K562 (cell line): ENCODE results near the gene SLCO3A1. TPM values are rescaled to one million over a fixed set of nuclear protein-coding genes. Genes with fewer than 3 reads are reported as not detected.

Source experiments
- ATAC-seq: fragments of 200-7000 bp; cut with Tn5 transposase; 3 replicates; pipeline ENCODE4 v1.9.1; 2020; ENCODE audit warnings: moderate library complexity
- BruUV-seq: library from RNA; stranded (reverse); fragments of 400-500 nt; replicated peaks from 2 replicates; lab custom pipeline; 2021; lab: Mats Ljungman, UMichigan
- CTCF ChIA-PET: fragments of 300-600 bp; formaldehyde crosslinking; extraction: SDS; loops from one replicate; lab custom pipeline; 2021; ENCODE audit warnings: low intra/inter-chr PET ratio; lab: Yijun Ruan, JAX
- POLR2A ChIA-PET: fragments of 300-600, 350-650 bp; sonication (Branson Sonifier 250); formaldehyde crosslinking; extraction: SDS; loops from one replicate; lab custom pipeline; 2021; ENCODE audit warnings: antibody characterized with exemption, inconsistent platforms; lab: Yijun Ruan, JAX
- DNase-seq, 4 experiments: peaks; one replicate each; pipeline versions ENCODE4 v3.0.0 to v3.0.0-alpha.2; 2011 to 2018; ENCODE audit warnings: low spot score in 3 of 4, mixed read lengths in 3 of 4; ENCODE audit errors: extremely low read depth in 1 of 4
- FAIRE-seq: peaks from 2 replicates; lab custom pipeline; 2011; peaks lifted over from hg19 to GRCh38; lab: Jason Lieb, UNC
- H2AFZ ChIP-seq: 2 replicates; pipeline ENCODE4 v1.6.0; 2011; ENCODE audit warnings: low read depth, low read length, control low read depth, inconsistent platforms
- H3K27ac ChIP-seq: fragments of 200-600 bp; 3 replicates; pipeline ENCODE4 v1.8.0; 2011; ENCODE audit warnings: low read depth, mild to moderate bottlenecking, control low read depth, inconsistent platforms, low read length, moderate library complexity, mixed read lengths; ENCODE audit errors: extremely low read depth
- H3K27me3 ChIP-seq, 2 experiments: fragments of 300-600 bp in 1 of 2; 2 replicates in 1 of 2; 3 replicates in 1 of 2; pipeline versions ENCODE4 v1.6.0 to v1.8.0; 2011; ENCODE audit warnings: inconsistent platforms in 2 of 2, low read length in 2 of 2, mild to moderate bottlenecking in 1 of 2, mixed read lengths in 1 of 2, moderate library complexity in 1 of 2; ENCODE audit not compliant: control insufficient read depth in 2 of 2, insufficient read depth in 2 of 2
- H3K36me3 ChIP-seq: fragments of 300-600 bp; 3 replicates; pipeline ENCODE4 v1.8.0; 2011; ENCODE audit warnings: mild to moderate bottlenecking, low read length, inconsistent platforms; ENCODE audit not compliant: control insufficient read depth, insufficient read depth
- H3K4me1 ChIP-seq, 2 experiments: fragments of 200-600 bp in 1 of 2; replicated peaks in 1 of 2; 2 replicates in 1 of 2; 3 replicates in 1 of 2; pipeline versions ENCODE4 v1.5.1 to v1.8.0; 2011; ENCODE audit warnings: inconsistent platforms in 2 of 2, low read length in 2 of 2, mild to moderate bottlenecking in 1 of 2, mixed read lengths in 1 of 2, moderate library complexity in 1 of 2; ENCODE audit not compliant: control insufficient read depth in 2 of 2, insufficient read depth in 2 of 2
- H3K4me2 ChIP-seq: 2 replicates; pipeline ENCODE4 v1.6.1; 2011; ENCODE audit warnings: low read length, control low read depth, inconsistent platforms, mixed read lengths; ENCODE audit not compliant: insufficient read depth
- H3K4me3 ChIP-seq: fragments of 200-600 bp; sonication (generic), shearing (Covaris generic); 2 replicates; pipeline ENCODE4 v1.5.1; 2016; ENCODE audit warnings: control low read depth, inconsistent platforms
- H3K79me2 ChIP-seq: fragments of 200-600 bp; 3 replicates; pipeline ENCODE4 v1.8.0; 2011; ENCODE audit warnings: low read length, inconsistent platforms; ENCODE audit not compliant: control insufficient read depth, insufficient read depth
- H3K9ac ChIP-seq, 2 experiments: 2 replicates each; pipeline versions ENCODE4 v1.6.0 to v1.6.1; 2011; ENCODE audit warnings: low read depth in 2 of 2, low read length in 2 of 2, control low read depth in 1 of 2, inconsistent platforms in 1 of 2, mild to moderate bottlenecking in 1 of 2, mixed read lengths in 1 of 2; ENCODE audit not compliant: insufficient read depth in 1 of 2
- H3K9me1 ChIP-seq: one replicate; pipeline ENCODE4 v1.6.0; 2011; ENCODE audit warnings: inconsistent platforms, mild to moderate bottlenecking, low read length, moderate library complexity; ENCODE audit not compliant: control insufficient read depth, insufficient read depth
- H3K9me3 ChIP-seq: replicated peaks from 2 replicates; pipeline ENCODE4 v1.5.1; 2011; ENCODE audit warnings: low read depth, low read length, inconsistent platforms; ENCODE audit not compliant: control insufficient read depth, insufficient read depth
- H4K20me1 ChIP-seq: replicated peaks from 2 replicates; pipeline ENCODE4 v1.6.1; 2011; ENCODE audit warnings: low read length, inconsistent platforms, mixed read lengths; ENCODE audit not compliant: control insufficient read depth, insufficient read depth
- GATAD2A ChIP-seq: fragments of 450-650 bp; IDR thresholded peaks from 2 replicates; pipeline ENCODE4 v1.6.1; 2017
- MBD2 ChIP-seq: sonication (generic); IDR thresholded peaks from 2 replicates; pipeline ENCODE4 v1.6.1; 2016; ENCODE audit warnings: low read depth, borderline replicate concordance
- RAD51 ChIP-seq: fragments of 450-650 bp; IDR thresholded peaks from 2 replicates; pipeline ENCODE4 v1.7.1; 2016; ENCODE audit warnings: low read depth, mild to moderate bottlenecking, borderline replicate concordance
- U2AF1 ChIP-seq: fragments of 200-400 bp; formaldehyde crosslinking; optimal IDR thresholded peaks from 2 replicates; pipeline ENCODE3; 2017; ENCODE audit warnings: mild to moderate bottlenecking, low read depth, low read length, moderate library complexity
- ZNF239 ChIP-seq: fragments of 250-450 bp; sonication (Bioruptor Pico); IDR thresholded peaks from 2 replicates; pipeline ENCODE4 v1.4.0; 2020; ENCODE audit warnings: mild to moderate bottlenecking
- WGBS: fragments of 100-300 bp; shearing (Covaris generic); methylation state at CpG from one replicate; pipeline ENCODE4 v1.1.6; 2016; ENCODE audit warnings: low coverage, mixed read lengths; ENCODE audit not compliant: insufficient coverage; ENCODE audit errors: missing lambda C conversion rate; 5-methylcytosine and 5-hydroxymethylcytosine counted together
- in situ Hi-C: fragments of 300-500 bp; cut with MboI; formaldehyde crosslinking; loops from 4 replicates; pipeline ENCODE4 v1.15.0; 2018; ENCODE audit warnings: inconsistent platforms, mixed read lengths
- intact Hi-C: fragments of 100-400 bp; cut with micrococcal nuclease; formaldehyde crosslinking; loops from 2 replicates; pipeline ENCODE4 v1.14.2; 2022
- polyA plus RNA-seq, 8 experiments: library from polyadenylated mRNA; depleted of rRNA in 4 of 8; stranded (reverse) in 5 of 8; unstranded in 3 of 8; fragments of >200 nt; fragmentation: Nextera tagmentation in 2 of 8; fragmentation: Illumina TruSeq in 1 of 8; extraction: Ambion mirVana in 2 of 8; extraction: Trizol in 1 of 8; gene quantifications; 2 replicates each; pipeline versions ENCODE4 v1.2.1 to v1.2.3, GENCODE V29; 2011 to 2014; ENCODE audit warnings: inconsistent platforms in 1 of 8, missing spikeins in 1 of 8
- total RNA-seq, 7 experiments: library from RNA; depleted of rRNA in 6 of 7; stranded (reverse); fragments of >200 nt in 6 of 7; fragmentation: Illumina TruSeq in 2 of 7; extraction: Trizol in 2 of 7; gene quantifications; 2 replicates each; pipeline versions ENCODE4 v1.2.1 to v1.2.3, GENCODE V29; 2011 to 2021; ENCODE audit warnings: low replicate concordance in 1 of 7
- TF ChIP-seq, protein P1 (sequence below): fragments of 250-450 bp; sonication (Bioruptor Pico); IDR thresholded peaks from 2 replicates; pipeline ENCODE4 v1.8.0; 2021; ENCODE audit warnings: mild to moderate bottlenecking, moderate library complexity
- TF ChIP-seq, protein P2 (sequence below): fragments of 450-650 bp; IDR thresholded peaks from 2 replicates; pipeline ENCODE4 v1.6.1; 2017; ENCODE audit warnings: mild to moderate bottlenecking, moderate library complexity
- TF ChIP-seq, protein P3 (sequence below): fragments of 250-450 bp; sonication (Bioruptor Pico); IDR thresholded peaks from 2 replicates; pipeline ENCODE4 v1.4.0; 2020; ENCODE audit warnings: mild to moderate bottlenecking, moderate library complexity

Gene SLCO3A1
- total and polyA plus RNA-seq, 9 of the 15 experiments (the other 6 are each of a cell fraction or from before 2014, with no cell fraction given), result 0.01 to 0.84 (median 0.06) TPM; not detected in 3

DNA sequence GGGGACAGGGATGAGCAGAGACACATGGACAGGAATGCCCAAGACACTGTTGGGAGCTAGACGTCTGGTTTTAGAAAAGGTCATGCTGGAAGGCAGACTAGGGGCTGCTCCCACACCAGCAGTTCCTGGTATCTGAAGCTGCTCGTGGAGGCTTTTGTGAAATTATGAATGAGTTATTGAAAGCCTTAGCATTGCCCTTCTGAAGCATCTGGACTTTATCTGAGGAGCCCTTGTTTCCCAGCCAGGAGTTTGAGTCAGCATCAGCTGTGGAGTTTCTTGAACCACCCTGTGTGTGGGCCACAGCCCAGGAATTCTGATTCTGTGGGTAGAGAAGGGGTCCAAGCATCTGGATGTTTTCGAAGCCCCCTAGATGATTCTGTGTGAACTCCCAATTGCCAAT is 258.7 kb downstream of the SLCO3A1 start (continued):
- TF ChIP-seq, protein P1, sequence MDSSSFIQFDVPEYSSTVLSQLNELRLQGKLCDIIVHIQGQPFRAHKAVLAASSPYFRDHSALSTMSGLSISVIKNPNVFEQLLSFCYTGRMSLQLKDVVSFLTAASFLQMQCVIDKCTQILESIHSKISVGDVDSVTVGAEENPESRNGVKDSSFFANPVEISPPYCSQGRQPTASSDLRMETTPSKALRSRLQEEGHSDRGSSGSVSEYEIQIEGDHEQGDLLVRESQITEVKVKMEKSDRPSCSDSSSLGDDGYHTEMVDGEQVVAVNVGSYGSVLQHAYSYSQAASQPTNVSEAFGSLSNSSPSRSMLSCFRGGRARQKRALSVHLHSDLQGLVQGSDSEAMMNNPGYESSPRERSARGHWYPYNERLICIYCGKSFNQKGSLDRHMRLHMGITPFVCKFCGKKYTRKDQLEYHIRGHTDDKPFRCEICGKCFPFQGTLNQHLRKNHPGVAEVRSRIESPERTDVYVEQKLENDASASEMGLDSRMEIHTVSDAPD (CRISPR knock-in tag), result no peak
- TF ChIP-seq, protein P2, sequence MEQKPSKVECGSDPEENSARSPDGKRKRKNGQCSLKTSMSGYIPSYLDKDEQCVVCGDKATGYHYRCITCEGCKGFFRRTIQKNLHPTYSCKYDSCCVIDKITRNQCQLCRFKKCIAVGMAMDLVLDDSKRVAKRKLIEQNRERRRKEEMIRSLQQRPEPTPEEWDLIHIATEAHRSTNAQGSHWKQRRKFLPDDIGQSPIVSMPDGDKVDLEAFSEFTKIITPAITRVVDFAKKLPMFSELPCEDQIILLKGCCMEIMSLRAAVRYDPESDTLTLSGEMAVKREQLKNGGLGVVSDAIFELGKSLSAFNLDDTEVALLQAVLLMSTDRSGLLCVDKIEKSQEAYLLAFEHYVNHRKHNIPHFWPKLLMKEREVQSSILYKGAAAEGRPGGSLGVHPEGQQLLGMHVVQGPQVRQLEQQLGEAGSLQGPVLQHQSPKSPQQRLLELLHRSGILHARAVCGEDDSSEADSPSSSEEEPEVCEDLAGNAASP, result no peak
- TF ChIP-seq, protein P3, sequence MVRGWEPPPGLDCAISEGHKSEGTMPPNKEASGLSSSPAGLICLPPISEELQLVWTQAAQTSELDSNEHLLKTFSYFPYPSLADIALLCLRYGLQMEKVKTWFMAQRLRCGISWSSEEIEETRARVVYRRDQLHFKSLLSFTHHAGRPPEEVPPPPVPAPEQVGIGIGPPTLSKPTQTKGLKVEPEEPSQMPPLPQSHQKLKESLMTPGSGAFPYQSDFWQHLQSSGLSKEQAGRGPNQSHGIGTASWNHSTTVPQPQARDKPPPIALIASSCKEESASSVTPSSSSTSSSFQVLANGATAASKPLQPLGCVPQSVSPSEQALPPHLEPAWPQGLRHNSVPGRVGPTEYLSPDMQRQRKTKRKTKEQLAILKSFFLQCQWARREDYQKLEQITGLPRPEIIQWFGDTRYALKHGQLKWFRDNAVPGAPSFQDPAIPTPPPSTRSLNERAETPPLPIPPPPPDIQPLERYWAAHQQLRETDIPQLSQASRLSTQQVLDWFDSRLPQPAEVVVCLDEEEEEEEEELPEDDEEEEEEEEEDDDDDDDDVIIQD (CRISPR knock-in tag), result no peak

DNA sequence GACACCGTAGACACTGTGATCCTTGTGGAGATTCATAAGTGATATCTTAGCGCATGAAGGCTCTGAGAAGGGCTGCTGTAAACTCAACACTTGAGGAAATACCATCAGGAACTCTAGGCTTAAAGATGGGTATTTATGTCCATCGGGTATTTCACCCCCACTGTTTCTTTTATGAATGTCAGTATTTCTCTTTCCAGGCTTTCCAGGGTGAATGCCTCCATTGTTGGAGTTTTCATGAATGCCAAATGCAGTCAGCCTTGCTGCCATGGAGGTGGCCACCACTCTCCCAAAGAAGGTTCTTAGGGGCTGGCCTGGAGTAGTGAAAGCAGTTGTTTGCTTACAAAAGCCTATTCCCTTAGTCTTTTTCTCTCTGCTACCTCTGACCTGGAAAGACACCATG is 259.2 kb downstream of the SLCO3A1 start:
- H3K9me1 ChIP-seq, result no peaks in the 10 kb centered on the region
- no peak for DNase-seq
- intact Hi-C loops (no loop called here), in situ Hi-C loops (no loop called here)
- POLR2A ChIA-PET, result interaction anchor here (1.2 kb wide), 1 partner anchor 12 kb away, joined by 3 read pairs; no protein-coding TSS in a partner anchor
- H3K9me3 ChIP-seq, result no peaks in the 10 kb centered on the region
- BruUV-seq, result no TSS peak
- no peak overlapping the region for H3K27ac ChIP-seq
- FAIRE-seq, result no peak
- WGBS, result 0% methylated on average over 3 of the region's 3 CpGs
- CTCF ChIA-PET, result no interaction called here
- peaks cover 0 to under 1% of the 10 kb centered on the region in 2 experiments; a peak in 1 of 5 replicates for H3K27me3 ChIP-seq
- no peak overlapping the region for H3K9ac ChIP-seq
- H2AFZ ChIP-seq, result no peak overlapping the region
- TF ChIP-seq MBD2 (no peak), ZNF239 (CRISPR knock-in tag) (peak; percentile 75; the same call in 1 of the 2 replicates), RAD51 (no peak), GATAD2A (no peak), U2AF1 (no peak)
- H3K4me2 ChIP-seq, result no peak overlapping the region
- no peaks in the 10 kb centered on the region for H3K36me3 ChIP-seq
- H3K4me1 ChIP-seq, result no peaks in the 10 kb centered on the region
- no peaks in the 10 kb centered on the region; the same call in 1 of the 2 replicates for H4K20me1 ChIP-seq
- no peak for ATAC-seq
- H3K4me3 ChIP-seq, result no peak overlapping the region
- H3K79me2 ChIP-seq, result no peaks in the 10 kb centered on the region
